HG03378 (cell line): ENCODE measurements around the gene CDC20.

ENCODE experiments used
- ATAC-seq: cut with Tn5 transposase; IDR thresholded peaks from one replicate; pipeline ENCODE4 v1.9.1; 2021; ENCODE audit warnings: mild to moderate bottlenecking, moderate library complexity; ENCODE audit not compliant: unreplicated experiment

The CDC20 gene

GRCh38 chr1:43327549-43328292, 31.1 kb upstream of the CDC20 start:
- no peak for ATAC-seq

- ATAC-seq, result no peak
Measured at GRCh38 chr1:43329995-43330751, 28.6 kb upstream of the CDC20 start.

DNA sequence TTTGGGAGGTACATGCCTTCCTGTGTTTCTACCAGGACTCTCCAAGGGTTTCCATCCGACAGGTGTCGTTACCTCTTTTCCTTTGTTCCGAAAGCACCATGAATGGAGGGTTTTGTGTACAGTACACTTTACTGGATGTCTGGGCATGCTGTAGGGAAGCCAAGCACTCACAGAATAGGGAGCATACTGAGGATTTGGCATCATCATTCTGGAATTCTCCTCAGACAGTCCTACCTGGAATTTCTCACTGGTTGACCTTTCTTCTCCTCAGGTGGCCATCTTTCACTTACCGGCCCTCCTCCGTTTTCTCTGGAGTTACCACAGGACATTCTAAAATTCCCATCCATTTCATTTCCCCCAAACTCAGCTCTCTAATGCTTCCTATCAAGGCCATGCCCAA, 27.1 kb upstream of the CDC20 start:
- no peak for ATAC-seq

- ATAC-seq, result no peak
Measured at GRCh38 chr1:43334453-43335205, 24.2 kb upstream of the CDC20 start.

DNA sequence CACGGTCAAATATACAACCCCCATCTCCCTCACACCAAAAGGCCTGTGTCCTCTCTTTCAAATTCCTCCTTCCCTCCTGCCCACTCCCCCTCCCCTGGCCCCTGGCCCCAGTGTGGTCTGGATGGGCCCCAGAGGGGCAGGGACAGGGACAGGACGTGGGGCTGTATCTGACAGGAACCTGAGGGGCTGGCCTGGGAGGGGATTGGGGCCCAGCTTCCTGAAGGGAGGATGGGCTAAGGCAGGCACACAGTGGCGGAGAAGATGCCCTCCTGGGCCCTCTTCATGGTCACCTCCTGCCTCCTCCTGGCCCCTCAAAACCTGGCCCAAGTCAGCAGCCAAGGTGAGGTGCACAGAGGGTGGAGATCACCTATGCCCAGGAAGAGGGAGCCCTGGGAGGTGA, 21.2 kb upstream of the CDC20 start, which contains the start of gene MPL:
Gene MPL, plus strand, starts transcription at position 231 of the 400 bp plus-strand sequence. Its CDS starts 31 bp downstream, at position 262.
- no peak for ATAC-seq

GRCh38 chr1:43338001-43338400, 20.8 kb upstream of the CDC20 start:
- no peak for ATAC-seq

GRCh38 chr1:43339584-43340232, 19.1 kb upstream of the CDC20 start:
- no peak for ATAC-seq

DNA sequence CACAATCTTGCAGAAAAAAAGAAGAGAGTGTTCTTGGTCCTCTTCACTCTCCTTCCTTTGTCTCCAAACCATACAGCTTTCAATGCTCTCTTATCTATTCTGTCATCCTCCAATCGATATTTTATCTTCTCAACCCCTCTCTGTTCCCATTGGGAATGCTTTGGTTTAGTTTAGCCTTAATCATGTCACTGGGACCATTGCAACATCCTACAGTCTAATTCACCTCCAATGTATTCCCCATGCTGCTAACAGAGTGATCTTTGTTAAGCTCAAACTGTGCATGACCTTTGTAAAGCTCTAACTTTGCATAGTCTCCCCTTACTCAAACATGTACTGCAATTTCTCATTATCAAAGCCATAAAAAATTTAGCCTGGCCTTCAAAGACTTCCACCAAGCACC, 18.2 kb upstream of the CDC20 start:
- no peak for ATAC-seq

GRCh38 chr1:43344267-43344850, 14.4 kb upstream of the CDC20 start:
- no peak for ATAC-seq

GRCh38 chr1:43345120-43345519, 13.7 kb upstream of the CDC20 start:
- no peak for ATAC-seq

GRCh38 chr1:43346636-43347035, 12.1 kb upstream of the CDC20 start:
- ATAC-seq, result no peak

DNA sequence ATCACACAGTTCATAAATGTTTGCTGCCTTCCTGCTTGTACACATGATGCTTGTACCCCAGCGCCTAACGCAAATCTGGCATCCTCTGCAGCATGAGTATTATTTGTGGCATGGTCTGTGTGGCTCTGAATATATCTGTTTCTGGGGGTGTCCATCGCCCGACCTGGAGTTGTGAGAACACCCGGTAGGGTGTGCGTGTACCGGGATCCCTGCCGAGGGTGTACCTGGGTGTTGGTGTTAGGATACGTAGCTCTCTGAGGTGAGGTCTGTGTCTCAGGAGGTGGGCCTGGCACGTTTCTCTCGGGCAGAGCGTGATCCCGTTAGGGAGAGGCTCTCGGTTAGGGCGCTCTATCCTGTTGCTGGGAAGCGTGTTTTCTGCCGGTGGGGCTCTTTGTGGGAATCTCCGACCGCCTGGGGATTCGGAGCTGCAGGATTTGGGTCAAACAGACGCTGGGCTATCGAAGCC, 10.4 kb upstream of the CDC20 start:
- no peak for ATAC-seq

DNA sequence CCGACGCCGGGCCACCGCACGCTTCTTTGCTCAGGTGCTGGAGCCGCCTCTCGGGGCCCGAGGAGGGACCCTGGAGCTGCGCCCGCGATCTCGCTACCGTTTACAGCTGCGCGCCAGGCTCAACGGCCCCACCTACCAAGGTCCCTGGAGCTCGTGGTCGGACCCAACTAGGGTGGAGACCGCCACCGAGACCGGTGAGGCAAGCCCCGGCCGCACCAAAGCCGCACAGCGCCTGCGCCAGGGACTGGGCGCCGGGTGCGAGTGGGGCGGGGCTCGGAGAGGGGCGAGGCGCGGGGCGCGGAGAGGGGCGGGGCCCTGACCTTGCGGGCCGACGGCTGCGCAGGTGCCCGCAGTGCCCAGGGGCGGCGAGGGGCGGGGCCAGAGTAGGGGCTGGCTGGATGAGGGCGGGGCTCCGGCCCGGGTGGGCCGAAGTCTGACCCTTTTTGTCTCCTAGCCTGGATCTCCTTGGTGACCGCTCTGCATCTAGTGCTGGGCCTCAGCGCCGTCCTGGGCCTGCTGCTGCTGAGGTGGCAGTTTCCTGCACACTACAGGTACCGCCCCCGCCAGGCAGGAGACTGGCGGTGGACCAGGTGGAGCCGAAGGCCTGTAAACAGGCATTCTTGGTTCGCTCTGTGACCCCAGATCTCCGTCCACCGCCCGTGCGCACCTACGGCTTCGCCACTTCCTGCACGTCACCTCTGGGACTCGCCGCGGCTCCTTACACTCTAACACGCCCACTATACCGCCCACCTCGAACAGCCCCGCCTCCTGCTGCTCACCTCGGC, 9.8 kb upstream of the CDC20 start:
- ATAC-seq, result peak; percentile 58

- ATAC-seq, result no peak
Measured at GRCh38 chr1:43349594-43350306, 9.0 kb upstream of the CDC20 start.

DNA sequence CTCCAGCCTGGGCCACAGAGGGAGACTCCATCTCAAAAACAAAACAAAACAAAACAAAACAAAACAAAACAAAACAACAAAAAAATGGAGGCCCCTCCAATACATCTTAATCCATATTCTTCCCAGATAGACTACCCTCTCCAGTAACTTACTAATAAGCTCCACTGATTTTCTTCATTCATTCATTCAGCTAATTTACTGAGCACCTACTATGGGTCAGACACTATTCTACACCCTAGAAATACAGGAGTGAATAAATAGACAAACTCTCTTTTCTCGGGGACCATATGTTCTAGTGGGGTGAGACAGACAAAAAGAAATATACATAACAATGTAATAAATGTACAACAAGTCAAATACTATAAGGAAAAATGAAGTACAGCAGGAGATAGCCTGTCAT, 7.8 kb upstream of the CDC20 start:
- ATAC-seq, result no peak

- ATAC-seq, result no peak
Measured at GRCh38 chr1:43351421-43352350, 7.1 kb upstream of the CDC20 start.

- no peak for ATAC-seq
Measured at GRCh38 chr1:43352351-43352705, 6.5 kb upstream of the CDC20 start.

DNA sequence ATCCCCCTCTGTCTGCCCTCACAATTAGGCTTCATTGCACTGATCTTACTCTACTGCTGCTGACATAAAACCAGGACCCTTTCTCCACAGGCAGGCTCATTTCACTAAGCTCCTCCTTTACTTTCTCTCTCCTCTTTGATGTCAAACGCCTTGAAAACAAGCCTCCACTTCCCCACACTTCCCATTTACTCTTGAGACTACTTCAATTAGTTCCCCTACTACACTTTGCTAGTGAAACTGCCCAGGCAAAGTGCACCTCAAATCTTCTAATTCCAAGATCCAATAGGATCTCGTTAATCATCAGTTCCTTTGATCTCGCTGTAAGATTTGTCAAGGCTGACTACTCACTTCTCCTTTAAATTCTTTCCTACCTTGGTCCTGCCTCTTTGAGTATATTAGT, 5.9 kb upstream of the CDC20 start:
- ATAC-seq, result no peak
